ENCODE measurements around the gene PRR23C.

The PRR23C gene

DNA sequence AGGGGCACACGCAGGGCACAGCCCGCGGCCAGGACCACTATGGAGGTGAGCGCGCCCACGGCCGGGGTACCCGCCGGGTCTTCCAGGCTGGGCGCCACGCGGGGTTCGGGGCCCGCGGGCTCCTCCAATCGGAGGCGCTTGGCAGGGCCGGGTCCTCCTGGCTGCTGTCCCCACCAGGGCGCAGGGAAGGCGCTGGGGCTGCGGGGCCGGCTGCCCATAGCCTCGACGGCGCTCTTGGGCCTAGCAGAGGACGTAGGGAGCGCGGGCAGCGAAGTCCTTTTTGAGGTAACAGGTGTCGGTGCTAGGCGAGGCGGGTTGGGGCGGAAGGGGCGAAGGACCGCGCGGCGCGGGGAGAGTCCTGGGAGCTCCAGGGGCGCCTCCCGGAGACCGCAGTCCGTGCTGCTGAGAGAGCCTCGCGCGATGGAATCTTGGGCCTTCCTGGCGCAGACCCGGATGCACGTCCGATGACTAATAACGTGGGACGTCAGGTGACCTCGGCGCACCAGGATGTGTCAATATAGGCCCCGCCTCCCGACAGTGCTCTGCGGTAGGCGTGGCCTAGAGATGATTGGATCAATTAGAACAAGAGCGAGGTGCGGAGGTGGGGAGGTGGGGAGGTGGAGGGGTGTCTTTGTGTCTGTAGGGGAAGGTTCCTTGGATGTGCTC is 38.5 kb downstream of the PRR23C start, which contains the start of gene PRR23A:
Gene PRR23A (minus strand): TSS at position 218 of the 666 bp plus-strand sequence. CDS start 0 bp downstream, at position 218.
- no peak within 1 kb of the TSS for H3K4me3 ChIP-seq (ENCODE audit: low read depth, low read length)
- DNase-seq (ENCODE audit: low read depth), result no peak

DNA sequence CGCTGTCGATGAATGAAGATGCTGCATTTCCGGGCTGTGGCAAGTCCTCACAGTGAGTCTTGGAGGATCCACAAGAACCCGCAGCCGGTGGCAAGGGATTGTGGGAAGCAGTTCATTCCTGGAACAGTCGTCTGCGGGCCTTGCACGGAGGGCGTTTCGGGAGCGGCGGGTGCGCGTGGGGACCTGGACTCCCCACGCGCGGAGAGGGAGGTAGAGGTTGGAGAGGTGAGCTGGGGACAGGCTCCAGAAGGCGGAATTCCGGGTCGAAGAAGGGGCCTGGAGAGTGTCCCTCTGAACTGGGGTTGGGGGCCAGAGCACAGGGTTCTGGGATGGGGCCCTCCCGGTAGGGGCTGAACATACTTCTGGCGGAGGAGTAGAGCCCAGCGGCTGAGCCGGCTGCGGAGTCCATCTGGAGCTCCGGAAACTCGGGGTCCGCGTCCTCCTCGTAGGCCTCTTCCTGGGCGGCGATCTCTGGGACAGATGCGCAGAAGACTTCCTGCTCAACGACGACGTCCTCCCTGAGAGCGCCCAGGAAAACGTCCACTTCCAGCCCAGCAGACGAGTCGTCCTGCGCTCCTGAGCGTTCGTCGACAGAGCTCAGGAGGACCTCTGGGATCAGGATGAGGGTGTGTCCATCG is 39.2 kb downstream of the PRR23C start:
- no peak overlapping the region for H3K4me3 ChIP-seq (ENCODE audit: low read depth, low read length)
- no peak for DNase-seq (ENCODE audit: low read depth)

DNA sequence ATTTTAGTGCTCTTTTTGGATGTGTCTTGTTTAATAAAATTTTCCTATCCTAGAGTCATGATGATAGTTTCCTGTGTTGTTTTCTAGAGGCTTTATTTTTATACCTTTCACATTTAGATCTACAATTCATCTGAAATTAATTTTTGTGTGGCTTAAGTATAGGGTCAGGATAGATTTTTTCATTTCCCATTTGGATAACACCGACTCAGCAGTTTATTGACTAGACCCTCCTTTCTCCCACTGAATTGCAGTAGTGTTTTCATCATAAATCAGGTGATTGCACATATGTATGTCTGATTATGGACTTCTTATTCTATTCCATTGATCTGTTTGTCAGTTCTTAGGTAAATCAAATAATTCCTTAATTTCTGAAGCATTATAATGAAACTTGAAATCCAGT is 49.0 kb downstream of the PRR23C start:
- no peak overlapping the region for H3K4me3 ChIP-seq (ENCODE audit: low read depth, low read length)
- DNase-seq (ENCODE audit: low read depth), result no peak
